HepG2 (cell line): ENCODE data around the gene SELENOM. TPM values are rescaled to one million over a fixed set of nuclear protein-coding genes. Genes with fewer than 3 reads are reported as not detected.
A peak's percentile ranks its signal among the peaks of the same experiment; 100 is the strongest.

Experiments
- EEA1 ChIP-seq: sonication (generic); formaldehyde crosslinking; IDR thresholded peaks from 2 replicates; pipeline ENCODE4 v1.5.1; 2020; ENCODE audit warnings: mild to moderate bottlenecking, missing genetic modification reagents, borderline replicate concordance
- FLYWCH1 ChIP-seq: sonication (generic); formaldehyde crosslinking; IDR thresholded peaks from 2 replicates; pipeline ENCODE4 v1.8.1; 2023; ENCODE audit warnings: mild to moderate bottlenecking, missing genetic modification reagents
- GABPB1 ChIP-seq: IDR thresholded peaks from 2 replicates; pipeline ENCODE4 v1.6.1; 2016; ENCODE audit warnings: mild to moderate bottlenecking, missing genetic modification reagents, moderate library complexity, missing compliant biosample characterization
- NAIF1 ChIP-seq: sonication (generic); formaldehyde crosslinking; IDR thresholded peaks from 2 replicates; pipeline ENCODE4 v1.5.0; 2020; ENCODE audit warnings: mild to moderate bottlenecking, missing genetic modification reagents, borderline replicate concordance
- PHF20 ChIP-seq: sonication (generic); formaldehyde crosslinking; IDR thresholded peaks from 2 replicates; pipeline ENCODE4 v1.5.0; 2020; ENCODE audit warnings: mild to moderate bottlenecking, missing genetic modification reagents
- SIN3B ChIP-seq: fragments of 150-350 bp; IDR thresholded peaks from 2 replicates; pipeline ENCODE4 v1.6.1; 2014; ENCODE audit warnings: low read length
- SNAPC5 ChIP-seq: sonication (generic); formaldehyde crosslinking; IDR thresholded peaks from 2 replicates; pipeline ENCODE4 v1.8.1; 2023; ENCODE audit warnings: mild to moderate bottlenecking, missing genetic modification reagents, borderline replicate concordance
- ZBED4 ChIP-seq: sonication (generic); formaldehyde crosslinking; IDR thresholded peaks from 2 replicates; pipeline ENCODE4 v1.4.0; 2020; ENCODE audit warnings: missing genetic modification reagents, borderline replicate concordance
- ZC3H13 ChIP-seq: sonication (generic); formaldehyde crosslinking; IDR thresholded peaks from 2 replicates; pipeline ENCODE4 v1.8.1; 2023; ENCODE audit warnings: mild to moderate bottlenecking, missing genetic modification reagents, moderate library complexity
- ZNF17 ChIP-seq: sonication (generic); formaldehyde crosslinking; IDR thresholded peaks from 2 replicates; pipeline ENCODE4 v1.5.0; 2020; ENCODE audit warnings: mild to moderate bottlenecking, missing genetic modification reagents
- ZNF354B ChIP-seq: sonication (generic); formaldehyde crosslinking; IDR thresholded peaks from 2 replicates; pipeline ENCODE4 v1.8.0; 2022; ENCODE audit warnings: mild to moderate bottlenecking, missing genetic modification reagents
- ZNF431 ChIP-seq: sonication (generic); formaldehyde crosslinking; IDR thresholded peaks from 2 replicates; pipeline ENCODE4 v1.9.0; 2022; ENCODE audit warnings: missing genetic modification reagents, low read depth, mild to moderate bottlenecking, borderline replicate concordance
- ZNF543 ChIP-seq: sonication (generic); formaldehyde crosslinking; IDR thresholded peaks from 2 replicates; pipeline ENCODE4 v1.4.0; 2020; ENCODE audit warnings: mild to moderate bottlenecking, missing genetic modification reagents
- ZNF557 ChIP-seq: sonication (generic); formaldehyde crosslinking; IDR thresholded peaks from 2 replicates; pipeline ENCODE4 v1.4.0; 2020; ENCODE audit warnings: missing genetic modification reagents
- ZNF615 ChIP-seq: sonication (generic); formaldehyde crosslinking; IDR thresholded peaks from 2 replicates; pipeline ENCODE4 v1.5.0; 2020; ENCODE audit warnings: mild to moderate bottlenecking, missing genetic modification reagents, borderline replicate concordance
- ZNF713 ChIP-seq: sonication (generic); formaldehyde crosslinking; IDR thresholded peaks from 2 replicates; pipeline ENCODE4 v1.4.0; 2020; ENCODE audit warnings: mild to moderate bottlenecking, missing genetic modification reagents
- ZNF790 ChIP-seq: sonication (generic); formaldehyde crosslinking; IDR thresholded peaks from 2 replicates; pipeline ENCODE4 v1.8.0; 2022; ENCODE audit warnings: missing genetic modification reagents, mild to moderate bottlenecking, borderline replicate concordance
- ZSCAN20 ChIP-seq: sonication (generic); formaldehyde crosslinking; IDR thresholded peaks from 2 replicates; pipeline ENCODE4 v1.4.0; 2020; ENCODE audit warnings: missing genetic modification reagents, mild to moderate bottlenecking, borderline replicate concordance
- polyA plus RNA-seq, 8 experiments: library from polyadenylated mRNA; depleted of rRNA in 3 of 8; stranded (reverse) in 7 of 8; unstranded in 1 of 8; fragments of >200 nt; fragmentation: Illumina TruSeq in 4 of 8; extraction: Trizol in 4 of 8; gene quantifications; 2 replicates each; pipeline versions ENCODE4 v1.2.1 to v1.2.3, GENCODE V29; 2011 to 2016; ENCODE audit warnings: low read depth in 4 of 8, missing spikeins in 1 of 8, mixed read lengths in 1 of 8; ENCODE audit not compliant: insufficient read depth in 1 of 8
- total RNA-seq, 5 experiments: library from RNA; depleted of rRNA; stranded (reverse); fragments of >200 nt; fragmentation: Illumina TruSeq; extraction: Trizol; gene quantifications; 2 replicates each; pipeline ENCODE4 v1.2.3, GENCODE V29; 2016; ENCODE audit warnings: low read depth in 1 of 5
- TF ChIP-seq, protein P1 (sequence below): IDR thresholded peaks from 2 replicates; pipeline ENCODE4 v1.6.1; 2016; ENCODE audit warnings: missing compliant biosample characterization, missing genetic modification reagents, borderline replicate concordance
- TF ChIP-seq, protein P2 (sequence below): IDR thresholded peaks from 2 replicates; pipeline ENCODE4 v1.6.1; 2016; ENCODE audit warnings: control low read depth

SELENOM gene
- total and polyA plus RNA-seq, 2 of the 13 experiments (the other 11 are each of a cell fraction or from before 2014, with no cell fraction given), result 4.1 to 4.3 TPM

- TF ChIP-seq ZBED4 (peak; percentile 54; the same call in 1 of the 2 replicates), SNAPC5 (0 out of 2 replicates have a peak, but pooled peaks have one; percentile 50), ZNF615 (CRISPR knock-in tag) (no peak), ZNF354B (peak; percentile 70; the same call in 1 of the 2 replicates), ZNF431 (CRISPR knock-in tag) (0 out of 2 replicates have a peak, but pooled peaks have one; percentile 52), ZNF713 (CRISPR knock-in tag) (no peak), EEA1 (peak; percentile 68; the same call in 1 of the 2 replicates), ZNF557 (CRISPR knock-in tag) (no peak), ZSCAN20 (CRISPR knock-in tag) (no peak), PHF20 (CRISPR knock-in tag) (peak; percentile 8; the same call in 1 of the 2 replicates), ZC3H13 (CRISPR knock-in tag) (0 out of 2 replicates have a peak, but pooled peaks have one; percentile 54), ZNF790 (CRISPR knock-in tag) (0 out of 2 replicates have a peak, but pooled peaks have one; percentile 38), NAIF1 (CRISPR knock-in tag) (no peak), ZNF543 (CRISPR knock-in tag) (peak; percentile 64; the same call in 1 of the 2 replicates), GABPB1 (peak; percentile 64), SIN3B (no peak), FLYWCH1 (no peak), ZNF17 (CRISPR knock-in tag) (no peak)
- TF ChIP-seq, protein P1, sequence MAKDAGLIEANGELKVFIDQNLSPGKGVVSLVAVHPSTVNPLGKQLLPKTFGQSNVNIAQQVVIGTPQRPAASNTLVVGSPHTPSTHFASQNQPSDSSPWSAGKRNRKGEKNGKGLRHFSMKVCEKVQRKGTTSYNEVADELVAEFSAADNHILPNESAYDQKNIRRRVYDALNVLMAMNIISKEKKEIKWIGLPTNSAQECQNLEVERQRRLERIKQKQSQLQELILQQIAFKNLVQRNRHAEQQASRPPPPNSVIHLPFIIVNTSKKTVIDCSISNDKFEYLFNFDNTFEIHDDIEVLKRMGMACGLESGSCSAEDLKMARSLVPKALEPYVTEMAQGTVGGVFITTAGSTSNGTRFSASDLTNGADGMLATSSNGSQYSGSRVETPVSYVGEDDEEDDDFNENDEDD (CRISPR knock-in tag), result peak; percentile 46; the same call in 1 of the 2 replicates
- TF ChIP-seq, protein P2, sequence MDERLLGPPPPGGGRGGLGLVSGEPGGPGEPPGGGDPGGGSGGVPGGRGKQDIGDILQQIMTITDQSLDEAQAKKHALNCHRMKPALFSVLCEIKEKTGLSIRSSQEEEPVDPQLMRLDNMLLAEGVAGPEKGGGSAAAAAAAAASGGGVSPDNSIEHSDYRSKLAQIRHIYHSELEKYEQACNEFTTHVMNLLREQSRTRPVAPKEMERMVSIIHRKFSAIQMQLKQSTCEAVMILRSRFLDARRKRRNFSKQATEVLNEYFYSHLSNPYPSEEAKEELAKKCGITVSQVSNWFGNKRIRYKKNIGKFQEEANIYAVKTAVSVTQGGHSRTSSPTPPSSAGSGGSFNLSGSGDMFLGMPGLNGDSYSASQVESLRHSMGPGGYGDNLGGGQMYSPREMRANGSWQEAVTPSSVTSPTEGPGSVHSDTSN (CRISPR knock-in tag), result no peak
Observed at GRCh38 chr22:31080848-31081649, 26.3 kb downstream of the SELENOM start, which contains the start of gene SMTN (continued).
